Peyer's patch (tissue), 4 donors: ENCODE measurements around the gene ATG16L2. TPM values are rescaled to one million over a fixed set of nuclear protein-coding genes. Genes with fewer than 3 reads are reported as not detected.
A peak's percentile ranks its signal among the peaks of the same experiment; 100 is the strongest.

Experiments
- DNase-seq, 3 donors: peaks; one replicate each; pipeline ENCODE4 v3.0.0-alpha.2; 2017 to 2019
- H3K27ac ChIP-seq, 4 donors: fragments of 200-600 bp; sonication (generic); one replicate each; pipeline ENCODE4 v1.5.1; 2016 to 2019
- H3K27me3 ChIP-seq, 2 donors: fragments of 200-600 bp; sonication (generic); one replicate each; pipeline ENCODE4 v1.5.1; 2019
- H3K36me3 ChIP-seq, 3 donors: fragments of 200-600 bp; sonication (generic); one replicate each; pipeline ENCODE4 v1.5.1; 2016 to 2019
- H3K4me1 ChIP-seq, 4 donors: fragments of 200-600 bp; sonication (generic); one replicate each; pipeline ENCODE4 v1.5.1; 2016 to 2019
- H3K4me3 ChIP-seq, 4 donors: fragments of 200-600 bp; sonication (generic); 1 replicate in 3 of 4; 2 replicates in 1 of 4; pipeline ENCODE4 v1.5.1; 2016 to 2019; ENCODE audit warnings: mild to moderate bottlenecking in 1 of 4
- H3K9me3 ChIP-seq, 4 donors: fragments of 200-600 bp; sonication (generic); one replicate each; pipeline ENCODE4 v1.5.1; 2016 to 2019; ENCODE audit warnings: mild to moderate bottlenecking in 1 of 4
- CTCF ChIP-seq, 6 experiments: fragments of 450-650 bp in 4 of 6; fragments of 200-600 bp in 2 of 6; sonication (generic) in 1 of 6; IDR thresholded peaks; one replicate each; pipeline ENCODE4 v1.5.1; 2017 to 2019; ENCODE audit warnings: antibody characterized with exemption in 6 of 6, mild to moderate bottlenecking in 3 of 6, moderate library complexity in 1 of 6
- POLR2A ChIP-seq, 2 donors: fragments of 450-650 bp; IDR thresholded peaks; one replicate each; pipeline ENCODE4 v1.5.1; 2017; ENCODE audit warnings: antibody characterized with exemption in 2 of 2, mild to moderate bottlenecking in 2 of 2, moderate library complexity in 2 of 2
- total RNA-seq, 4 donors: library from RNA; depleted of rRNA; stranded (reverse); fragments of >200 nt; gene quantifications; one replicate each; pipeline ENCODE4 v1.1.0, GENCODE V29; 2016

Gene ATG16L2
- total RNA-seq, 4 donors from 2014 or later = 39.9 to 226 (median 65.0) TPM

- peak overlapping the region in 2 of 4 donors; percentile 27 to 82 for H3K4me3 ChIP-seq
- no peaks in the 10 kb centered on the region for H3K9me3 ChIP-seq
- H3K27ac ChIP-seq = peak overlapping the region in 2 of 4 donors; percentile 27 to 89
- DNase-seq = peak in 1 of 3 donors; percentile 58
- H3K36me3 ChIP-seq = no peaks in the 10 kb centered on the region
- H3K4me1 ChIP-seq = peaks cover 2 to 64% (median 25%) of the 10 kb centered on the region in 4 donors
- TF ChIP-seq CTCF (IDR thresholded peaks at IDR 0.05) = no peak
- no peak for TF ChIP-seq POLR2A (IDR thresholded peaks at IDR 0.05)
- no peaks in the 10 kb centered on the region for H3K27me3 ChIP-seq
Measured at GRCh38 chr11:72778535-72779494, 35.4 kb upstream of the ATG16L2 start.

- Histone ChIP-seq H3K4me3 (peak overlapping the region in 2 of 4 donors; percentile 82 to 84), H3K4me1 (peaks cover 2 to 64% (median 25%) of the 10 kb centered on the region in 4 donors), H3K27ac (peak overlapping the region in 3 of 4 donors; percentile 78 to 89 (median 81)), H3K9me3 (no peaks in the 10 kb centered on the region), H3K36me3 (no peaks in the 10 kb centered on the region), H3K27me3 (no peaks in the 10 kb centered on the region)
- DNase-seq = no peak
- TF ChIP-seq POLR2A (IDR thresholded peaks at IDR 0.05) (no peak), CTCF (IDR thresholded peaks at IDR 0.05) (no peak)
Measured at GRCh38 chr11:72779495-72780128, 34.6 kb upstream of the ATG16L2 start.

- Histone ChIP-seq H3K9me3 (no peaks in the 10 kb centered on the region), H3K4me1 (peaks cover 2 to 59% (median 25%) of the 10 kb centered on the region in 4 donors), H3K27ac (peak overlapping the region; percentile 72 to 89 (median 80)), H3K4me3 (peak overlapping the region; percentile 78 to 84 (median 80)), H3K27me3 (no peaks in the 10 kb centered on the region), H3K36me3 (no peaks in the 10 kb centered on the region)
- DNase-seq = no peak
- no peak for TF ChIP-seq POLR2A (IDR thresholded peaks at IDR 0.05)
Measured at GRCh38 chr11:72780296-72781062, 33.7 kb upstream of the ATG16L2 start.

GRCh38 chr11:72781063-72781312, 33.2 kb upstream of the ATG16L2 start:
- peaks cover 2 to 62% (median 25%) of the 10 kb centered on the region in 4 donors for H3K4me1 ChIP-seq
- peak overlapping the region; percentile 72 to 89 (median 80) for H3K27ac ChIP-seq
- H3K36me3 ChIP-seq = no peaks in the 10 kb centered on the region
- H3K9me3 ChIP-seq = no peaks in the 10 kb centered on the region
- DNase-seq = peak in 1 of 3 donors; percentile 70
- H3K27me3 ChIP-seq = no peaks in the 10 kb centered on the region
- no peak for TF ChIP-seq CTCF (IDR thresholded peaks at IDR 0.05)
- peak overlapping the region; percentile 78 to 84 (median 80) for H3K4me3 ChIP-seq

- H3K27me3 ChIP-seq = no peaks in the 10 kb centered on the region
- H3K36me3 ChIP-seq = no peaks in the 10 kb centered on the region
- peak; percentile 40 to 83 (median 70) for DNase-seq
- H3K9me3 ChIP-seq = no peaks in the 10 kb centered on the region
- peak overlapping the region; percentile 72 to 89 (median 80) for H3K27ac ChIP-seq
- H3K4me1 ChIP-seq = peaks cover 2 to 61% (median 26%) of the 10 kb centered on the region in 4 donors
- H3K4me3 ChIP-seq = peak overlapping the region; percentile 78 to 84 (median 80)
- TF ChIP-seq CTCF (IDR thresholded peaks at IDR 0.05) = no peak
- no peak for TF ChIP-seq POLR2A (IDR thresholded peaks at IDR 0.05)
Measured at GRCh38 chr11:72781313-72782080, 32.7 kb upstream of the ATG16L2 start.
